ENCODE results near the gene AKAP6.

AKAP6 gene

GRCh38 chr14:32588448-32589320 is 259.6 kb downstream of the AKAP6 start:
- Histone ChIP-seq H4K20me1 (ENCODE audit: insufficient read depth, low read length) (no peaks in the 10 kb centered on the region), H3K27me3 (ENCODE audit: insufficient read depth, low read length) (no peaks in the 10 kb centered on the region), H3K36me3 (ENCODE audit: insufficient read depth, low read length) (no peaks in the 10 kb centered on the region)

GRCh38 chr14:32590157-32590556 is 261.1 kb downstream of the AKAP6 start:
- Histone ChIP-seq H3K36me3 (ENCODE audit: insufficient read depth, low read length) (no peaks in the 10 kb centered on the region), H3K9me3 (ENCODE audit: low read length) (no peaks in the 10 kb centered on the region), H3K79me2 (ENCODE audit: insufficient read depth, low read length) (no peaks in the 10 kb centered on the region), H3K4me1 (ENCODE audit: insufficient read depth, low read length, severe bottlenecking) (no peaks in the 10 kb centered on the region), H3K9ac (ENCODE audit: low read length) (no peak overlapping the region), H3K4me3 (ENCODE audit: low read depth, low read length, poor library complexity, severe bottlenecking) (no peak overlapping the region), H3K9me2 (ENCODE audit: low read depth, low read length) (no peaks in the 10 kb centered on the region), H3K27me3 (ENCODE audit: insufficient read depth, low read length) (no peaks in the 10 kb centered on the region), H2AFZ (ENCODE audit: low read length) (no peak overlapping the region), H3K27ac (ENCODE audit: low read depth, low read length, poor library complexity, severe bottlenecking) (no peak overlapping the region), H3K4me2 (ENCODE audit: low read length) (no peak overlapping the region), H4K20me1 (ENCODE audit: insufficient read depth, low read length) (no peaks in the 10 kb centered on the region), H3F3A (ENCODE audit: insufficient read depth, low read length) (no peaks in the 10 kb centered on the region)
- no peak for TF ChIP-seq CTCF (IDR thresholded peaks at IDR 0.05; ENCODE audit: low read length)
- no peak for TF ChIP-seq EZH2 (IDR thresholded peaks at IDR 0.05; ENCODE audit: borderline replicate concordance, low read length)

More at GRCh38 chr14:32588448-32589320, 259.6 kb downstream of the AKAP6 start:
- H3K4me2 ChIP-seq (ENCODE audit: low read length), result no peak overlapping the region
- no peak overlapping the region for H3K9ac ChIP-seq (ENCODE audit: low read length)
- no peak overlapping the region for H3K27ac ChIP-seq (ENCODE audit: low read depth, low read length, poor library complexity, severe bottlenecking)
- H3K4me3 ChIP-seq (ENCODE audit: low read depth, low read length, poor library complexity, severe bottlenecking), result no peak overlapping the region
- H3K9me2 ChIP-seq (ENCODE audit: low read depth, low read length), result no peaks in the 10 kb centered on the region
- no peaks in the 10 kb centered on the region for H3K9me3 ChIP-seq (ENCODE audit: low read length)
- no peaks in the 10 kb centered on the region for H3F3A ChIP-seq (ENCODE audit: insufficient read depth, low read length)
- TF ChIP-seq EZH2 (IDR thresholded peaks at IDR 0.05; ENCODE audit: borderline replicate concordance, low read length) (no peak), CTCF (IDR thresholded peaks at IDR 0.05; ENCODE audit: low read length) (peak; percentile 77)
- H2AFZ ChIP-seq (ENCODE audit: low read length), result no peak overlapping the region
- H3K79me2 ChIP-seq (ENCODE audit: insufficient read depth, low read length), result no peaks in the 10 kb centered on the region
- H3K4me1 ChIP-seq (ENCODE audit: insufficient read depth, low read length, severe bottlenecking), result no peaks in the 10 kb centered on the region

- H3F3A ChIP-seq (ENCODE audit: insufficient read depth, low read length), result no peaks in the 10 kb centered on the region
- H3K4me3 ChIP-seq (ENCODE audit: low read depth, low read length, poor library complexity, severe bottlenecking), result no peak overlapping the region
- no peak overlapping the region for H3K4me2 ChIP-seq (ENCODE audit: low read length)
- H3K79me2 ChIP-seq (ENCODE audit: insufficient read depth, low read length), result no peaks in the 10 kb centered on the region
- H3K9me3 ChIP-seq (ENCODE audit: low read length), result no peaks in the 10 kb centered on the region
- H3K9ac ChIP-seq (ENCODE audit: low read length), result no peak overlapping the region
- H3K4me1 ChIP-seq (ENCODE audit: insufficient read depth, low read length, severe bottlenecking), result no peaks in the 10 kb centered on the region
- no peak overlapping the region for H3K27ac ChIP-seq (ENCODE audit: low read depth, low read length, poor library complexity, severe bottlenecking)
- no peaks in the 10 kb centered on the region for H3K36me3 ChIP-seq (ENCODE audit: insufficient read depth, low read length)
- no peaks in the 10 kb centered on the region for H4K20me1 ChIP-seq (ENCODE audit: insufficient read depth, low read length)
- TF ChIP-seq CTCF (IDR thresholded peaks at IDR 0.05; ENCODE audit: low read length) (no peak), EZH2 (IDR thresholded peaks at IDR 0.05; ENCODE audit: borderline replicate concordance, low read length) (no peak)
- H3K9me2 ChIP-seq (ENCODE audit: low read depth, low read length), result no peaks in the 10 kb centered on the region
- H2AFZ ChIP-seq (ENCODE audit: low read length), result no peak overlapping the region
- no peaks in the 10 kb centered on the region for H3K27me3 ChIP-seq (ENCODE audit: insufficient read depth, low read length)
These were observed 264.3 kb downstream of the AKAP6 start for GRCh38 chr14:32593290-32593942.
